Body of pancreas (tissue), 4 donors: Measurements from ENCODE around the gene UBQLN3.

Source experiments
- CTCF ChIP-seq, 7 experiments: fragments of 450-650 bp in 4 of 7; fragments of 200-600 bp in 3 of 7; sonication (generic) in 3 of 7; IDR thresholded peaks; one replicate each; pipeline ENCODE4 v1.5.1; 2016 to 2019; ENCODE audit warnings: antibody characterized with exemption in 7 of 7
- POLR2A ChIP-seq, 3 donors: fragments of 450-650 bp; IDR thresholded peaks; one replicate each; pipeline ENCODE4 v1.6.1; 2016; ENCODE audit warnings: antibody characterized with exemption in 3 of 3, mild to moderate bottlenecking in 2 of 3

- TF ChIP-seq POLR2A (IDR thresholded peaks at IDR 0.05) (no peak), CTCF (IDR thresholded peaks at IDR 0.05) (no peak)
Measured at GRCh38 chr11:5488385-5488784, 21.4 kb downstream of the UBQLN3 start, which contains the start of gene OR52D1.
